Tibial nerve (tissue), 4 donors: ENCODE data around the gene BANP. TPM values are rescaled to one million over a fixed set of nuclear protein-coding genes. Genes with fewer than 3 reads are reported as not detected.
"Not testable (repeated sequence)": the region's sequence is repeated elsewhere in the genome, so short reads cannot be mapped to it uniquely, and the experiment has no call there.

Source experiments
- DNase-seq, 2 donors: peaks; one replicate each; pipeline ENCODE4 v3.0.0-alpha.2; 2019; ENCODE audit warnings: low spot score in 2 of 2
- H3K27ac ChIP-seq, 4 donors: fragments of 200-600 bp; sonication (generic) in 3 of 4; one replicate each; pipeline ENCODE4 v1.5.1; 2017 to 2019; ENCODE audit warnings: mild to moderate bottlenecking in 1 of 4
- H3K27me3 ChIP-seq, 2 donors: fragments of 200-600 bp; sonication (generic) in 1 of 2; one replicate each; pipeline versions ENCODE4 v1.5.1 to v1.6.0; 2017 to 2019
- H3K36me3 ChIP-seq, 3 donors: fragments of 200-600 bp; sonication (generic); one replicate each; pipeline ENCODE4 v1.5.1; 2018 to 2019
- H3K4me1 ChIP-seq, 4 donors: fragments of 200-600 bp; sonication (generic) in 3 of 4; one replicate each; pipeline ENCODE4 v1.5.1; 2017 to 2019
- H3K4me3 ChIP-seq, 4 donors: fragments of 200-600 bp; sonication (generic) in 3 of 4; one replicate each; pipeline ENCODE4 v1.5.1; 2017 to 2019; ENCODE audit warnings: mild to moderate bottlenecking in 1 of 4, moderate library complexity in 1 of 4
- H3K9me3 ChIP-seq, 4 donors: fragments of 200-600 bp; sonication (generic) in 3 of 4; one replicate each; pipeline ENCODE4 v1.5.1; 2017 to 2019
- CTCF ChIP-seq, 5 experiments: fragments of 200-600 bp in 3 of 5; fragments of 450-650 bp in 2 of 5; sonication (generic) in 3 of 5; IDR thresholded peaks; one replicate each; pipeline ENCODE4 v1.5.1; 2016 to 2019; ENCODE audit warnings: antibody characterized with exemption in 5 of 5, mild to moderate bottlenecking in 3 of 5, moderate library complexity in 2 of 5
- EP300 ChIP-seq, 2 donors: sonication (generic); formaldehyde crosslinking; IDR thresholded peaks; one replicate each; pipeline ENCODE4 v1.6.1; 2017; ENCODE audit warnings: antibody characterized with exemption in 2 of 2, mild to moderate bottlenecking in 1 of 2
- POLR2A ChIP-seq, 2 donors: fragments of 450-650 bp; IDR thresholded peaks; one replicate each; pipeline ENCODE4 v1.6.1; 2017; ENCODE audit warnings: antibody characterized with exemption in 2 of 2, mild to moderate bottlenecking in 2 of 2, moderate library complexity in 2 of 2
- WGBS, 2 donors: methylation state at CpG; one replicate each; pipeline ENCODE4 v1.1.5; 2018; 5-methylcytosine and 5-hydroxymethylcytosine counted together
- total RNA-seq, 4 donors: library from RNA; depleted of rRNA; stranded (reverse); fragments of >200 nt; gene quantifications; one replicate each; pipeline ENCODE4 v1.1.0, GENCODE V29; 2016

The BANP gene
- total RNA-seq, 4 donors from 2014 or later: 21.9 to 27.3 (median 24.6) TPM

- Histone ChIP-seq H3K4me3 (no peak overlapping the region), H3K36me3 (no peaks in the 10 kb centered on the region), H3K4me1 (peaks cover 0 to 7% (median 0%) of the 10 kb centered on the region in 4 donors), H3K27me3 (peaks cover 0 to 22% of the 10 kb centered on the region in 2 donors), H3K9me3 (peaks cover 0 to 29% (median 0%) of the 10 kb centered on the region in 4 donors), H3K27ac (no peak overlapping the region)
- no peak for DNase-seq
- WGBS, 2 donors: 69 to 84% methylated on average over 17 of the region's 17 CpGs
- TF ChIP-seq CTCF (IDR thresholded peaks at IDR 0.05) (no peak), POLR2A (IDR thresholded peaks at IDR 0.05) (no peak), EP300 (IDR thresholded peaks at IDR 0.05) (no peak)
Observed at GRCh38 chr16:88099563-88099890, 148.3 kb downstream of the BANP start.

- H3K27me3 ChIP-seq: peaks cover 0 to 22% of the 10 kb centered on the region in 2 donors
- not testable (repeated sequence) for H3K27ac ChIP-seq, H3K4me3 ChIP-seq, H3K36me3 ChIP-seq, DNase-seq, H3K4me1 ChIP-seq
- 79% methylated on average over 14 of the region's 14 CpGs for WGBS, 2 donors
- peaks cover 0 to 29% (median 0%) of the 10 kb centered on the region in 4 donors for H3K9me3 ChIP-seq
Observed at GRCh38 chr16:88099956-88100355, 148.7 kb downstream of the BANP start.

GRCh38 chr16:88100801-88101622 is 149.8 kb downstream of the BANP start:
- not testable (repeated sequence) for DNase-seq, H3K4me3 ChIP-seq, H3K4me1 ChIP-seq, H3K27ac ChIP-seq, H3K36me3 ChIP-seq
- WGBS, 2 donors: 14 to 29% methylated on average over 32 to 40 of the region's 40 CpGs
- Histone ChIP-seq H3K27me3 (peaks cover 0 to 22% of the 10 kb centered on the region in 2 donors), H3K9me3 (peaks cover 0 to 25% (median 0%) of the 10 kb centered on the region in 4 donors)

- H3K27ac ChIP-seq, H3K4me3 ChIP-seq, H3K36me3 ChIP-seq, H3K4me1 ChIP-seq, DNase-seq: not testable (repeated sequence)
- Histone ChIP-seq H3K27me3 (peaks cover 0 to 22% of the 10 kb centered on the region in 2 donors), H3K9me3 (peaks cover 0 to 19% (median 0%) of the 10 kb centered on the region in 4 donors)
- WGBS, 2 donors: 41 to 52% methylated on average over 21 of the region's 21 CpGs
Observed at GRCh38 chr16:88101623-88102105, 150.4 kb downstream of the BANP start.

GRCh38 chr16:88102597-88102996 is 151.4 kb downstream of the BANP start:
- TF ChIP-seq EP300 (IDR thresholded peaks at IDR 0.05) (no peak), POLR2A (IDR thresholded peaks at IDR 0.05) (no peak), CTCF (IDR thresholded peaks at IDR 0.05) (no peak)
- DNase-seq: no peak
- no peaks in the 10 kb centered on the region for H3K36me3 ChIP-seq
- H3K27ac ChIP-seq: no peak overlapping the region
- peaks cover 0 to 22% of the 10 kb centered on the region in 2 donors for H3K27me3 ChIP-seq
- 89 to 94% methylated on average over 17 of the region's 17 CpGs for WGBS, 2 donors
- no peak overlapping the region for H3K4me3 ChIP-seq
- peaks cover 0 to 7% (median 0%) of the 10 kb centered on the region in 4 donors for H3K4me1 ChIP-seq
- H3K9me3 ChIP-seq: peaks cover 0 to 9% (median 0%) of the 10 kb centered on the region in 4 donors

- Histone ChIP-seq H3K27me3 (peaks cover 0 to 22% of the 10 kb centered on the region in 2 donors), H3K9me3 (peaks cover 0 to 5% (median 0%) of the 10 kb centered on the region in 4 donors), H3K27ac (no peak overlapping the region), H3K4me1 (peaks cover 0 to 7% (median 0%) of the 10 kb centered on the region in 4 donors), H3K36me3 (no peaks in the 10 kb centered on the region), H3K4me3 (no peak overlapping the region)
- 86 to 91% methylated on average over 10 to 14 of the region's 15 CpGs for WGBS, 2 donors
- DNase-seq: no peak
- no peak for TF ChIP-seq POLR2A (IDR thresholded peaks at IDR 0.05)
- no peak for TF ChIP-seq CTCF (IDR thresholded peaks at IDR 0.05)
- no peak for TF ChIP-seq EP300 (IDR thresholded peaks at IDR 0.05)
Observed at GRCh38 chr16:88103011-88103410, 151.8 kb downstream of the BANP start.
